Measurements from ENCODE around the gene NEURL1. TPM values are rescaled to one million over a fixed set of nuclear protein-coding genes. Genes with fewer than 3 reads are reported as not detected.

Gene NEURL1
- total RNA-seq, 4 donors from 2014 or later = 67.6 to 147 (median 110) TPM

DNA sequence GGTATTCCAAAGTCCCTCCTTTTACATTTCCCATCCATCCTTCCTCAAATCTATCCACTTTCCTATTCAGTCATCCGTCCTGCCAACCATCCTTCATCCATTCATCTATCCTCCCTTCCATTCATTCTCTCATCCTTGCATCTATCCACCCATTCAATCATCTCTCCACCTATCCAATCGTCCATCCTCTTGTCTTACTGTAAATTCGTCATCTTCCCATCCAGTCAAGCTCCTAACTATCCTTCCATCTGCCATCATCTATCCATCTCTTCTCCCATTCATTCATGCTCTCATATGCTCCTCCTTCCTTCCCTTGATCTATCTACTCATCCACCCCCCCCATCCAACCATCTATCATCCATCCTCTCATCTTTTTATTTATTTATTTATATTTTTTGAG lies 19.4 kb upstream of the NEURL1 start:
- in situ Hi-C loops (cut with MboI; ENCODE audit: low sequenced_read_pairs in 4 of 4) = no loop called here
- Histone ChIP-seq H3K36me3 (no peaks in the 10 kb centered on the region), H3K27me3 (peaks cover 0 to 2% (median 0%) of the 10 kb centered on the region in 3 donors), H3K9me3 (no peaks in the 10 kb centered on the region), H3K4me1 (no peaks in the 10 kb centered on the region), H3K27ac (no peak overlapping the region), H3K4me3 (no peak overlapping the region)
- TF ChIP-seq POLR2A (IDR thresholded peaks at IDR 0.05) = no peak
- TF ChIP-seq, protein P1, sequence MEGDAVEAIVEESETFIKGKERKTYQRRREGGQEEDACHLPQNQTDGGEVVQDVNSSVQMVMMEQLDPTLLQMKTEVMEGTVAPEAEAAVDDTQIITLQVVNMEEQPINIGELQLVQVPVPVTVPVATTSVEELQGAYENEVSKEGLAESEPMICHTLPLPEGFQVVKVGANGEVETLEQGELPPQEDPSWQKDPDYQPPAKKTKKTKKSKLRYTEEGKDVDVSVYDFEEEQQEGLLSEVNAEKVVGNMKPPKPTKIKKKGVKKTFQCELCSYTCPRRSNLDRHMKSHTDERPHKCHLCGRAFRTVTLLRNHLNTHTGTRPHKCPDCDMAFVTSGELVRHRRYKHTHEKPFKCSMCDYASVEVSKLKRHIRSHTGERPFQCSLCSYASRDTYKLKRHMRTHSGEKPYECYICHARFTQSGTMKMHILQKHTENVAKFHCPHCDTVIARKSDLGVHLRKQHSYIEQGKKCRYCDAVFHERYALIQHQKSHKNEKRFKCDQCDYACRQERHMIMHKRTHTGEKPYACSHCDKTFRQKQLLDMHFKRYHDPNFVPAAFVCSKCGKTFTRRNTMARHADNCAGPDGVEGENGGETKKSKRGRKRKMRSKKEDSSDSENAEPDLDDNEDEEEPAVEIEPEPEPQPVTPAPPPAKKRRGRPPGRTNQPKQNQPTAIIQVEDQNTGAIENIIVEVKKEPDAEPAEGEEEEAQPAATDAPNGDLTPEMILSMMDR (IDR thresholded peaks at IDR 0.05 in 4 of 5, conservative IDR thresholded peaks at IDR 0.05 in 1 of 5) = no peak
- DNase-seq = no peak
- intact Hi-C loops (cut with DNase I; ENCODE audit: low total_unique reads) = no loop called here
- no peak for ATAC-seq

- Histone ChIP-seq H3K27me3 (peaks cover 0 to 2% (median 0%) of the 10 kb centered on the region in 3 donors), H3K36me3 (no peaks in the 10 kb centered on the region), H3K27ac (no peak overlapping the region), H3K4me3 (no peak overlapping the region), H3K9me3 (no peaks in the 10 kb centered on the region), H3K4me1 (no peaks in the 10 kb centered on the region)
- DNase-seq (no peak), ATAC-seq (no peak)
- intact Hi-C loops (cut with DNase I; ENCODE audit: low total_unique reads) (no loop called here), in situ Hi-C loops (cut with MboI; ENCODE audit: low sequenced_read_pairs in 4 of 4) (no loop called here)
- TF ChIP-seq POLR2A (IDR thresholded peaks at IDR 0.05) = no peak
- TF ChIP-seq, protein P1 (IDR thresholded peaks at IDR 0.05 in 4 of 5, conservative IDR thresholded peaks at IDR 0.05 in 1 of 5) = no peak
Observed at GRCh38 chr10:103475437-103475836, 18.1 kb upstream of the NEURL1 start.

DNA sequence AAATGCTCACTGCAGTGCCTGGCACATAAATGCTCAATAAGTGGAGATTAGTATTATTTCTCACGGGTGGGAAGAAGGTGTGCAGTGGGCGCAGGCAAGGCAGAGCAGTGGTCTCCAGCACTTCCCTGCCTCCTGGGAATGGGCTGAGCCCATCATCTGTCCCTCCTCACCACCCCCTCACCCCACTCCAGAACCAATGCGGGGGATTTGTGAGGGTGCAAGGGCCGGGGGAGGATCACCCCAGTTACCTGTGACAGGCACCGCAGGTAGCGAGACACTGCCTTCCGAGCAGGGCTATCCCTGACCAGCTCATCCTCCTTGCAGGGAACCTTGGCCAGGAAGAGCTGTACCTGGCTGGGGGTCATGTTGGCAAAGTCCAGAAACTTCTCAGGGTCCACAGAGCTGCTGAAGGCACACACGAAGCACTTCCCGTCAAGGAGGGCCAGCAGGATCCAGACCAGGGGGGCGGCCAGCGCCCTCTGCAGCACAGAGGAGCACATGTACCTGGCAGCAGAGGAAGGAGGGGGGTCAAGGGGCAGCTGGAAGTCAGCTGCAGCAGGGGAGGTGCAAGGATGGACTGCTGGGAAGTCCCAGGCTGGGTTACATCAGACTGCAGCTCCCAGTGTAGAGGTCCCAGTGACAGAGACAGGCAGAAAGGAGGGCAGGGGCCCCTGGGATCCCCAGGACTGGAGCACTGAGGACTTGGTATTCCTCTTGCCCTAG lies 17.3 kb upstream of the NEURL1 start:
- ATAC-seq = no peak
- TF ChIP-seq, protein P1 (IDR thresholded peaks at IDR 0.05 in 4 of 5, conservative IDR thresholded peaks at IDR 0.05 in 1 of 5) = no peak
- no peak for TF ChIP-seq POLR2A (IDR thresholded peaks at IDR 0.05)
- H3K4me3 ChIP-seq = no peak overlapping the region
- H3K36me3 ChIP-seq = no peaks in the 10 kb centered on the region
- intact Hi-C loops (cut with DNase I; ENCODE audit: low total_unique reads) (no loop called here), in situ Hi-C loops (cut with MboI; ENCODE audit: low sequenced_read_pairs in 4 of 4) (no loop called here)
- no peak for DNase-seq
- H3K9me3 ChIP-seq = no peaks in the 10 kb centered on the region
- H3K4me1 ChIP-seq = no peaks in the 10 kb centered on the region
- H3K27me3 ChIP-seq = peaks cover 0 to 2% (median 0%) of the 10 kb centered on the region in 3 donors
- no peak overlapping the region for H3K27ac ChIP-seq

- no peaks in the 10 kb centered on the region for H3K4me1 ChIP-seq
- TF ChIP-seq, protein P1 (IDR thresholded peaks at IDR 0.05 in 4 of 5, conservative IDR thresholded peaks at IDR 0.05 in 1 of 5) = no peak
- TF ChIP-seq POLR2A (IDR thresholded peaks at IDR 0.05) = no peak
- in situ Hi-C loops (cut with MboI; ENCODE audit: low sequenced_read_pairs in 4 of 4) = no loop called here
- DNase-seq (no peak), ATAC-seq (no peak)
- intact Hi-C loops (cut with DNase I; ENCODE audit: low total_unique reads) = no loop called here
- no peak overlapping the region for H3K4me3 ChIP-seq
- H3K27ac ChIP-seq = no peak overlapping the region
- H3K36me3 ChIP-seq = no peaks in the 10 kb centered on the region
- no peaks in the 10 kb centered on the region for H3K27me3 ChIP-seq
- no peaks in the 10 kb centered on the region for H3K9me3 ChIP-seq
Observed at GRCh38 chr10:103478671-103479070, 14.8 kb upstream of the NEURL1 start.

DNA sequence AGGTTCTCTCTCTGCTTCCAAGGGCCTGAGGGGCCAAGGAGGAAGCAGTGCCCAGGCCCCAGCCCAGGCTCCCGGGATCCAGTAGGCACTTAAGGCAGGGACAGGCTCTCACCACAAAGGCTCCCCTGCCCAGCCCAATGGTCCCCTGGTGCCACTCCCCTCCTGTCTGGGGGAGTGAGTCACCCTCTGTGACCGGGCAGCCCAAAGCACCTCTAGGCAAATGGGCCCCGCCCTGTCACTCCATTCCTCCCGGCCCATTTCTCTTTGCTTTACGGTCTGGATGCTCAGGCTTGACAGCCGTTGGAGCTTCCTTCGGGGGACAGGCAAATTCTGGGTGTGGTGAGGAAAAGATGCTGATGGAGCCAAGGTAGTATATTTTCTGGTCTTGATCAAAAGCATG lies 14.4 kb upstream of the NEURL1 start, which contains the start of gene CALHM3:
CALHM3 (minus strand) TSS at position 106 of the 400 bp plus-strand sequence. CDS start 208 bp downstream, outside the sequence.
- no peaks in the 10 kb centered on the region for H3K27me3 ChIP-seq
- intact Hi-C loops (cut with DNase I; ENCODE audit: low total_unique reads) = no loop called here
- TF ChIP-seq, protein P1 (IDR thresholded peaks at IDR 0.05 in 4 of 5, conservative IDR thresholded peaks at IDR 0.05 in 1 of 5) = no peak
- no peak for TF ChIP-seq POLR2A (IDR thresholded peaks at IDR 0.05)
- no peaks in the 10 kb centered on the region for H3K9me3 ChIP-seq
- H3K36me3 ChIP-seq = no peaks in the 10 kb centered on the region
- H3K4me3 ChIP-seq = no peak within 1 kb of the TSS
- in situ Hi-C loops (cut with MboI; ENCODE audit: low sequenced_read_pairs in 4 of 4) = no loop called here
- no peak for DNase-seq
- no peak for ATAC-seq
- H3K4me1 ChIP-seq = no peaks in the 10 kb centered on the region
- H3K27ac ChIP-seq = no peak within 1 kb of the TSS
